GM12878 (cell line): ENCODE measurements around the gene DCAF11. TPM values are rescaled to one million over a fixed set of nuclear protein-coding genes. Genes with fewer than 3 reads are reported as not detected.

Source experiments
- BRCA1 ChIP-seq: IDR thresholded peaks from 2 replicates; pipeline ENCODE4 v1.6.1; 2011; ENCODE audit warnings: low read depth, low read length, improper control_type of control experiment
- CHD4 ChIP-seq: fragments of 200-600 bp; sonication (generic); IDR thresholded peaks from 2 replicates; pipeline ENCODE4 v1.6.1; 2016; ENCODE audit warnings: mild to moderate bottlenecking
- DPF2 ChIP-seq: fragments of 450-650 bp; IDR thresholded peaks from 2 replicates; pipeline ENCODE4 v1.6.1; 2017; ENCODE audit warnings: mild to moderate bottlenecking
- NFYA ChIP-seq: IDR thresholded peaks from 2 replicates; pipeline ENCODE4 v1.6.1; 2011; ENCODE audit warnings: low read depth, mild to moderate bottlenecking, low read length, improper control_type of control experiment, borderline replicate concordance
- ZBED1 ChIP-seq: IDR thresholded peaks from 2 replicates; pipeline ENCODE4 v1.6.1; 2016; ENCODE audit warnings: borderline replicate concordance
- polyA plus RNA-seq, 11 experiments: library from polyadenylated mRNA; depleted of rRNA in 4 of 11; unstranded in 6 of 11; stranded (reverse) in 5 of 11; fragments of >200 nt; fragmentation: Nextera tagmentation in 4 of 11; fragmentation: Illumina TruSeq in 1 of 11; extraction: Ambion mirVana in 4 of 11; extraction: Trizol in 1 of 11; gene quantifications; 1 replicate in 1 of 11; 2 replicates in 10 of 11; pipeline versions ENCODE4 v1.2.1 to v1.2.3, GENCODE V29; 2011 to 2016; ENCODE audit warnings: inconsistent platforms in 2 of 11, missing spikeins in 2 of 11, low read depth in 1 of 11
- total RNA-seq, 4 experiments: library from RNA; depleted of rRNA in 3 of 4; stranded (reverse); fragments of >200 nt in 3 of 4; fragmentation: Illumina TruSeq in 1 of 4; extraction: Trizol in 1 of 4; gene quantifications; 2 replicates each; pipeline versions ENCODE4 v1.2.1 to v1.2.3, GENCODE V29; 2013 to 2021
- TF ChIP-seq, protein P1 (sequence below): IDR thresholded peaks from 2 replicates; pipeline ENCODE4 v1.6.1; 2012; ENCODE audit warnings: mild to moderate bottlenecking, low read depth, low read length
- TF ChIP-seq, protein P2 (sequence below): IDR thresholded peaks from 2 replicates; pipeline ENCODE4 v1.6.1; 2011; ENCODE audit warnings: low read depth, low read length, improper control_type of control experiment, borderline replicate concordance
- TF ChIP-seq, protein P3 (sequence below): fragments of 450-650 bp; IDR thresholded peaks from 2 replicates; pipeline ENCODE4 v1.6.1; 2018; ENCODE audit warnings: mild to moderate bottlenecking, low read depth, moderate library complexity; ENCODE audit not compliant: partially characterized antibody

Gene DCAF11
- total and polyA plus RNA-seq, 10 of the 15 experiments (the other 5 are each of a cell fraction or from before 2014, with no cell fraction given): 13.4 to 91.2 (median 68.7) TPM

DNA sequence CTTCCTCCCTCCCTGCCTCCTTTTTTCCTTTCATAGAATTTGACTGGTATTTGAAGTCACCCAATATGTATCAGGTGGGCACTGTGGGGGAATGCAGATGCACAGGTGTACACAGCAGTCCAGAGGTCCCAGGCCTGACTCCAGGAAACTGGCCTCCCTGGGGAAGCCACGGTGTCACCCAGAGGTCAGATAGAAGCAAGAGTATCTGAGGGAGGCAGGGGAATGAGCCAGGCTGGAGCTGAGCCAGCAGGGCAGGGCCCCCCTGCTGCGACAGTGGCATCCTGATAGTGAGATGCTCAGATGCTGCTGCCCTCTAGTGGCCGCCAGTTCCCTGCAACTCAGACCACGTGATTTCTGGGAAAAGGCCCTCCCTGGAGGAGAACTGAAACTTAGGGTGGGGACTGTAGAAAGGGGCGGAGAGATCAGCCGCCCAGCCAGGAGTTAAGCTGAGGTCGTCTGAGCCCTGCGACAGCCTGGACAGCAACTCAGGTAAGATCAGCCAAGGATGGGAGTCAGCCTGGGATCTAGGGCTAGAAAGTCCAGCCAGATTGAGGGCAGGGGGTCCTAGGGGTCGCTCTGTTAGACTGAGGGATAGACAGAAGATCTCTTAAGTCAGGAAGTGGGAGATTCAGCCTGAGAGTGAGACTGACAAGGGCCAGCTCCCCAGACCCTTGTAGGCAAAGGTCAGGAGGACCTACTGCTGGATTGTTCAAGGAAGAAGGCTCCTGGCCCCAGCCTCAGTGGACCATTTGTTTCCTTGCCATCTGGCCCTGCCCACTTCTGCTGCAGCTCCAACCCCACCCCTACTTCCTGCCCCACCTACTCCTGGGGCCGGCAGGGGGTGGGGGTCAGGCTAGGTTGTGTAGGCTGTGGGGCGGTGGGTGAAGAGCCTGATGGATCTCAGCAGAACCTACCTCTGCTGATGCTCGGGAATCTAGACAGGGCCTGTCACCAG, 46.5 kb downstream of the DCAF11 start, which contains the start of gene IRF9 (continued):
- TF ChIP-seq, protein P1, sequence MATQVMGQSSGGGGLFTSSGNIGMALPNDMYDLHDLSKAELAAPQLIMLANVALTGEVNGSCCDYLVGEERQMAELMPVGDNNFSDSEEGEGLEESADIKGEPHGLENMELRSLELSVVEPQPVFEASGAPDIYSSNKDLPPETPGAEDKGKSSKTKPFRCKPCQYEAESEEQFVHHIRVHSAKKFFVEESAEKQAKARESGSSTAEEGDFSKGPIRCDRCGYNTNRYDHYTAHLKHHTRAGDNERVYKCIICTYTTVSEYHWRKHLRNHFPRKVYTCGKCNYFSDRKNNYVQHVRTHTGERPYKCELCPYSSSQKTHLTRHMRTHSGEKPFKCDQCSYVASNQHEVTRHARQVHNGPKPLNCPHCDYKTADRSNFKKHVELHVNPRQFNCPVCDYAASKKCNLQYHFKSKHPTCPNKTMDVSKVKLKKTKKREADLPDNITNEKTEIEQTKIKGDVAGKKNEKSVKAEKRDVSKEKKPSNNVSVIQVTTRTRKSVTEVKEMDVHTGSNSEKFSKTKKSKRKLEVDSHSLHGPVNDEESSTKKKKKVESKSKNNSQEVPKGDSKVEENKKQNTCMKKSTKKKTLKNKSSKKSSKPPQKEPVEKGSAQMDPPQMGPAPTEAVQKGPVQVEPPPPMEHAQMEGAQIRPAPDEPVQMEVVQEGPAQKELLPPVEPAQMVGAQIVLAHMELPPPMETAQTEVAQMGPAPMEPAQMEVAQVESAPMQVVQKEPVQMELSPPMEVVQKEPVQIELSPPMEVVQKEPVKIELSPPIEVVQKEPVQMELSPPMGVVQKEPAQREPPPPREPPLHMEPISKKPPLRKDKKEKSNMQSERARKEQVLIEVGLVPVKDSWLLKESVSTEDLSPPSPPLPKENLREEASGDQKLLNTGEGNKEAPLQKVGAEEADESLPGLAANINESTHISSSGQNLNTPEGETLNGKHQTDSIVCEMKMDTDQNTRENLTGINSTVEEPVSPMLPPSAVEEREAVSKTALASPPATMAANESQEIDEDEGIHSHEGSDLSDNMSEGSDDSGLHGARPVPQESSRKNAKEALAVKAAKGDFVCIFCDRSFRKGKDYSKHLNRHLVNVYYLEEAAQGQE: peak; percentile 56; the same call in 1 of the 2 replicates
- TF ChIP-seq, protein P2, sequence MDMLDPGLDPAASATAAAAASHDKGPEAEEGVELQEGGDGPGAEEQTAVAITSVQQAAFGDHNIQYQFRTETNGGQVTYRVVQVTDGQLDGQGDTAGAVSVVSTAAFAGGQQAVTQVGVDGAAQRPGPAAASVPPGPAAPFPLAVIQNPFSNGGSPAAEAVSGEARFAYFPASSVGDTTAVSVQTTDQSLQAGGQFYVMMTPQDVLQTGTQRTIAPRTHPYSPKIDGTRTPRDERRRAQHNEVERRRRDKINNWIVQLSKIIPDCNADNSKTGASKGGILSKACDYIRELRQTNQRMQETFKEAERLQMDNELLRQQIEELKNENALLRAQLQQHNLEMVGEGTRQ: peak; percentile 93
- TF ChIP-seq, protein P3, sequence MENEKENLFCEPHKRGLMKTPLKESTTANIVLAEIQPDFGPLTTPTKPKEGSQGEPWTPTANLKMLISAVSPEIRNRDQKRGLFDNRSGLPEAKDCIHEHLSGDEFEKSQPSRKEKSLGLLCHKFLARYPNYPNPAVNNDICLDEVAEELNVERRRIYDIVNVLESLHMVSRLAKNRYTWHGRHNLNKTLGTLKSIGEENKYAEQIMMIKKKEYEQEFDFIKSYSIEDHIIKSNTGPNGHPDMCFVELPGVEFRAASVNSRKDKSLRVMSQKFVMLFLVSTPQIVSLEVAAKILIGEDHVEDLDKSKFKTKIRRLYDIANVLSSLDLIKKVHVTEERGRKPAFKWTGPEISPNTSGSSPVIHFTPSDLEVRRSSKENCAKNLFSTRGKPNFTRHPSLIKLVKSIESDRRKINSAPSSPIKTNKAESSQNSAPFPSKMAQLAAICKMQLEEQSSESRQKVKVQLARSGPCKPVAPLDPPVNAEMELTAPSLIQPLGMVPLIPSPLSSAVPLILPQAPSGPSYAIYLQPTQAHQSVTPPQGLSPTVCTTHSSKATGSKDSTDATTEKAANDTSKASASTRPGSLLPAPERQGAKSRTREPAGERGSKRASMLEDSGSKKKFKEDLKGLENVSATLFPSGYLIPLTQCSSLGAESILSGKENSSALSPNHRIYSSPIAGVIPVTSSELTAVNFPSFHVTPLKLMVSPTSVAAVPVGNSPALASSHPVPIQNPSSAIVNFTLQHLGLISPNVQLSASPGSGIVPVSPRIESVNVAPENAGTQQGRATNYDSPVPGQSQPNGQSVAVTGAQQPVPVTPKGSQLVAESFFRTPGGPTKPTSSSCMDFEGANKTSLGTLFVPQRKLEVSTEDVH: peak; percentile 58
- TF ChIP-seq CHD4: no peak
- TF ChIP-seq DPF2: peak; percentile 62
- peak; percentile 88 for TF ChIP-seq ZBED1
- no peak for TF ChIP-seq NFYA
- no peak for TF ChIP-seq BRCA1
- TF ChIP-seq, all 136 proteins: peak for 81
